Nephron progenitor cell (in vitro differentiated cells): ENCODE measurements around the gene MEF2D.

Source experiments
- DNase-seq: peaks from one replicate; pipeline ENCODE4 v3.0.0; 2021
- H3K27ac Mint-ChIP-seq: 2 replicates; pipeline ENCODE4 v1.8.0; 2021; ENCODE audit warnings: mild to moderate bottlenecking, moderate library complexity, mixed read lengths
- H3K27me3 Mint-ChIP-seq: 2 replicates; pipeline ENCODE4 v1.8.0; 2021; ENCODE audit warnings: mild to moderate bottlenecking, low read depth, mixed read lengths; ENCODE audit not compliant: poor library complexity
- H3K36me3 Mint-ChIP-seq: 2 replicates; pipeline ENCODE4 v1.8.0; 2021; ENCODE audit warnings: low read depth, mixed read lengths
- H3K4me1 Mint-ChIP-seq: 2 replicates; pipeline ENCODE4 v1.8.0; 2021; ENCODE audit warnings: mixed read lengths
- H3K4me3 Mint-ChIP-seq: 2 replicates; pipeline ENCODE4 v1.8.0; 2021; ENCODE audit warnings: mild to moderate bottlenecking, moderate library complexity, mixed read lengths
- H3K9me3 Mint-ChIP-seq: 2 replicates; pipeline ENCODE4 v1.8.0; 2021; ENCODE audit warnings: mild to moderate bottlenecking, moderate library complexity, mixed read lengths
- CTCF ChIP-seq: fragments of 200-600 bp; sonication (generic); IDR thresholded peaks from 2 replicates; pipeline ENCODE4 v1.5.0; 2021; ENCODE audit warnings: antibody characterized with exemption

The MEF2D gene

DNA sequence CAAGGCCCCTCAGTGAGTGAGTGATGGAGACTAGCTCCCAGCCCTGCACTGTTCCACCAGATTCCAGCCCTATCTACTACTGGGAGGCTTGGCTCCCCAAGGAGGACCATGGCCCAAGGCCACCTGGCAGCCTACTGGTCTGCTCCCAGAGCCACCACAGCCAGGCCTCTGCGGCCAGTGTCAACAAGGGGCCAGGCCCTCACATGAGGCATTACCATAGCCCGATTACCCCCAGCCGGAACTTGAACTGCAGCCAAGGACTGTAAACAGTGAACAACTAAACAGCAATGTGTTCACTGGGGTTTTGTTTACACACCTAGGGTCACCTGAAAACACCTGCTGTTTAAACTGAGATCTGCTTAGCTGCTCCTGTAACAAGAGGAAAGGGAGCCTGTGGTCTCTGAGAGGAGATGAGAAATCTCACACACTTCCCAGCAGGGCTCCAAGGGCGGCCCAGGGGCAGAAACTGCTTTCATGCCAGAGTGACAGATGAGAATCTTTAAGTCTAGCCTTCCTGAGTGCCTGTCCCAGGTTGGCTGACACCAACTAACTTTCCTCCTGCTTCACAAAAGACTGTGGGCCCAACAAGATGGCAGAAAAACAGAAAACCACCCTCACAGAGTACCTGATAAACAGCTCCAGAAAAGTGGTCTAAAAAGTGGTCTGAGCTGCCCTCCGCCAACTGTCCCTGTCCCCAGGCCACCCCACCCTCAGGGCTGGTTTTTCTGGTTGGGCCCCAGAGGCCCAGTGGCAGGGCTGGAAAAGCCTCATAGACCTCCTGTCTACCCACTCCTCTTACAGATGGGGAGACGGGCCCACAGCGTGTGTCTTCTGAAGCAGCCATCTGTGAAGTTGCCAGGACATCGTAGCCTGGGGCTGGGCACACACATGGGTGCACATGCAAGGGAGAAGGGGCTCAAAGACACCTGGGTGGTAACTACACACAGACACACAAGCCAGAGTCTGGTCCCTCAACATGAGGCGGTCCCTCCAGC is 28.8 kb downstream of the MEF2D start:
- no peaks in the 10 kb centered on the region for H3K9me3 Mint-ChIP-seq
- TF ChIP-seq CTCF: no peak
- H3K27me3 Mint-ChIP-seq: peaks cover 6% of the 10 kb centered on the region
- no peak overlapping the region for H3K27ac Mint-ChIP-seq
- DNase-seq: no peak
- H3K36me3 Mint-ChIP-seq: peaks cover 34% of the 10 kb centered on the region
- no peak overlapping the region for H3K4me3 Mint-ChIP-seq
- no peaks in the 10 kb centered on the region for H3K4me1 Mint-ChIP-seq

- H3K4me3 Mint-ChIP-seq: no peak overlapping the region
- H3K36me3 Mint-ChIP-seq: peaks cover 34% of the 10 kb centered on the region
- peaks cover 9% of the 10 kb centered on the region for H3K27me3 Mint-ChIP-seq
- no peak overlapping the region for H3K27ac Mint-ChIP-seq
- no peak for TF ChIP-seq CTCF
- H3K4me1 Mint-ChIP-seq: peaks cover 9% of the 10 kb centered on the region
- H3K9me3 Mint-ChIP-seq: no peaks in the 10 kb centered on the region
- no peak for DNase-seq
These were observed 30.1 kb downstream of the MEF2D start for GRCh38 chr1:156470473-156470872.

DNA sequence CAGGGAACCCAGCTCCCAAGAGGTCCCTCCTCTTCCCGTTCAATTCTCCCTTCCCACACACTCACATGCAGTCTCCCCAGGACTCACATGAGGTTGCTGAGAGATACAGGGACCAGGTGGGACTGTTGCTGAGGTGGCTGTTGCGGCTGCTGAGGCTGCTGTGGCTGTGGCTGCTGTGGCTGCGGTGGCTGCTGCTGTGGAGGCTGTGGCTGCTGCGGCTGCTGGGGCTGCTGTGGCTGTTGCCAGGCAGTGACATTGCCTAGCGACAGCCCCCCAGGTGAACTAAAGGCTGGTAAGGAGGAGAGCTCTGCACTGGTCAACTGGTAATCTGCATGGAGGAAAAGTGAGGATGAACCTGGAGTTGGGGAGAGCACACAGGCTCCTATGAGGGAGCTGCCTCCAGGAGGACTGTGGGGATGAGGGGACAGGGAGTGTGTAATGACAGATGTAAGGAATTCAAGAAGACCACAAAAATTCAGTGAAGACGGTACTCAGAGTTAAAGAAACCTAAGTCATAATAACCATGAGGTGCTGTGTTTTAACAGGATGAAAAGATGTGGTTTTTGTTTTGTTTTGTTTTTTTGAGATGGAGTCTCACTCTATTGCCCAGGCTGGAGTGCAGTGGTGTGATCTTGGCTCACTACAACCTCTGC is 31.8 kb downstream of the MEF2D start:
- no peak for DNase-seq
- no peaks in the 10 kb centered on the region for H3K9me3 Mint-ChIP-seq
- H3K27ac Mint-ChIP-seq: no peak overlapping the region
- H3K27me3 Mint-ChIP-seq: peaks cover 11% of the 10 kb centered on the region
- H3K36me3 Mint-ChIP-seq: peaks cover 36% of the 10 kb centered on the region
- no peak overlapping the region for H3K4me3 Mint-ChIP-seq
- peaks cover 20% of the 10 kb centered on the region for H3K4me1 Mint-ChIP-seq
- no peak for TF ChIP-seq CTCF

GRCh38 chr1:156467906-156468305 is 32.7 kb downstream of the MEF2D start:
- no peaks in the 10 kb centered on the region for H3K9me3 Mint-ChIP-seq
- peaks cover 25% of the 10 kb centered on the region for H3K4me1 Mint-ChIP-seq
- DNase-seq: no peak
- H3K27me3 Mint-ChIP-seq: peaks cover 11% of the 10 kb centered on the region
- peak overlapping the region; percentile 68 for H3K27ac Mint-ChIP-seq
- H3K36me3 Mint-ChIP-seq: peaks cover 27% of the 10 kb centered on the region
- H3K4me3 Mint-ChIP-seq: no peak overlapping the region
- TF ChIP-seq CTCF: no peak

GRCh38 chr1:156467385-156467784 is 33.2 kb downstream of the MEF2D start:
- Mint-ChIP-seq H3K36me3 (peaks cover 27% of the 10 kb centered on the region), H3K27ac (peak overlapping the region; percentile 68), H3K4me1 (peaks cover 25% of the 10 kb centered on the region), H3K4me3 (no peak overlapping the region), H3K9me3 (no peaks in the 10 kb centered on the region), H3K27me3 (peaks cover 11% of the 10 kb centered on the region)
- no peak for TF ChIP-seq CTCF
- no peak for DNase-seq
